ENCODE data around the gene IGFBP2.

- TF ChIP-seq CTCF (IDR thresholded peaks at IDR 0.05) (no peak), POLR2A (IDR thresholded peaks at IDR 0.05) (no peak)
Observed at GRCh38 chr2:216635171-216635570, 2.0 kb downstream of the IGFBP2 start.

All from adrenal gland (tissue), 5 donors.